Colon (tissue), 2 donors: ENCODE results near the gene UBE4A.

Experiments
- FAIRE-seq: peaks from 2 replicates; lab custom pipeline; 2012; peaks lifted over from hg19 to GRCh38; lab: Jason Lieb, UNC
- donor health status: control.
- donor health status: control.

The UBE4A gene

GRCh38 chr11:118342503-118343161, 16.8 kb upstream of the UBE4A start, which contains the start of gene CD3D:
Gene CD3D (minus strand): TSS chr11:118342705. CDS start chr11:118342607, 98 bp downstream.
- no peak for FAIRE-seq

GRCh38 chr11:118343248-118343647, 16.2 kb upstream of the UBE4A start:
- FAIRE-seq: no peak

- FAIRE-seq: no peak
Measured at GRCh38 chr11:118343981-118344515, 15.4 kb upstream of the UBE4A start, which contains the start of gene CD3G. Gene CD3G (plus strand): TSS chr11:118344344. CDS start chr11:118344424, 80 bp downstream.

GRCh38 chr11:118349475-118349874, 9.9 kb upstream of the UBE4A start:
- FAIRE-seq: no peak

- FAIRE-seq: no peak
Measured at GRCh38 chr11:118353084-118353710, 6.2 kb upstream of the UBE4A start.

- FAIRE-seq: no peak
Measured at GRCh38 chr11:118358071-118358470, 1.3 kb upstream of the UBE4A start.

- FAIRE-seq: no peak
Measured at GRCh38 chr11:118364956-118365615, 5.7 kb downstream of the UBE4A start.

- FAIRE-seq: no peak
Measured at GRCh38 chr11:118366287-118366686, 6.9 kb downstream of the UBE4A start.

- no peak for FAIRE-seq
Measured at GRCh38 chr11:118370774-118371173, 11.4 kb downstream of the UBE4A start.

- no peak for FAIRE-seq
Measured at GRCh38 chr11:118373263-118373662, 13.9 kb downstream of the UBE4A start.

- FAIRE-seq: no peak
Measured at GRCh38 chr11:118373871-118374270, 14.5 kb downstream of the UBE4A start.

- FAIRE-seq: no peak
Measured at GRCh38 chr11:118374729-118375128, 15.3 kb downstream of the UBE4A start.

- no peak for FAIRE-seq
Measured at GRCh38 chr11:118375978-118376377, 16.6 kb downstream of the UBE4A start.

GRCh38 chr11:118379497-118379896, 20.1 kb downstream of the UBE4A start:
- no peak for FAIRE-seq

- no peak for FAIRE-seq
Measured at GRCh38 chr11:118380571-118380970, 21.2 kb downstream of the UBE4A start.

- FAIRE-seq: no peak
Measured at GRCh38 chr11:118382954-118383353, 23.6 kb downstream of the UBE4A start.

- no peak for FAIRE-seq
Measured at GRCh38 chr11:118383657-118384056, 24.3 kb downstream of the UBE4A start.

GRCh38 chr11:118396097-118396501, 36.7 kb downstream of the UBE4A start:
- no peak for FAIRE-seq

- no peak for FAIRE-seq
Measured at GRCh38 chr11:118397448-118397847, 38.0 kb downstream of the UBE4A start.

- FAIRE-seq: no peak
Measured at GRCh38 chr11:118398791-118399559, 39.6 kb downstream of the UBE4A start.

- FAIRE-seq: no peak
Measured at GRCh38 chr11:118401151-118401879, 41.9 kb downstream of the UBE4A start, which contains the start of gene ATP5MG. Gene ATP5MG (plus strand): TSS chr11:118401606. CDS start chr11:118401666, 60 bp downstream.
